GM23338 (cell line): ENCODE measurements around the gene C1QL1.

Experiments
- CREB1 ChIP-seq: fragments of 250-450 bp; sonication (Bioruptor Pico); IDR thresholded peaks from 2 replicates; pipeline ENCODE4 v1.5.0; 2020; ENCODE audit warnings: low read depth, mild to moderate bottlenecking, moderate library complexity
- CTCF ChIP-seq, 2 experiments: fragments of 200-600 bp in 1 of 2; sonication (generic) in 1 of 2; conservative IDR thresholded peaks; 2 replicates each; pipeline versions ENCODE4 v1.5.1 to v1.6.1; 2016 to 2017; ENCODE audit warnings: antibody characterized with exemption in 2 of 2, low read depth in 2 of 2, mild to moderate bottlenecking in 2 of 2, moderate library complexity in 1 of 2
- POLR2AphosphoS5 ChIP-seq: IDR thresholded peaks from 2 replicates; pipeline ENCODE4 v1.6.1; 2016; ENCODE audit warnings: antibody characterized with exemption, low read depth
- REST ChIP-seq: IDR thresholded peaks from one replicate; pipeline ENCODE4 v1.6.1; 2018; ENCODE audit warnings: antibody characterized with exemption; ENCODE audit not compliant: unreplicated experiment

- TF ChIP-seq CTCF (conservative IDR thresholded peaks at IDR 0.05; ENCODE audit: low read depth in 2 of 2) (no peak), REST (no peak), POLR2AphosphoS5 (no peak), CREB1 (no peak)
These were observed 36.3 kb upstream of the C1QL1 start for GRCh38 chr17:45004388-45004787.
